Right cardiac atrium (tissue), 5 donors: Measurements from ENCODE around the gene KIF1A. TPM values are rescaled to one million over a fixed set of nuclear protein-coding genes. Genes with fewer than 3 reads are reported as not detected.
A peak's percentile ranks its signal among the peaks of the same experiment; 100 is the strongest.

Experiments
- ATAC-seq, 2 donors: fragments of 200-7000 bp; cut with Tn5 transposase; one replicate each; pipeline versions ENCODE4 v1.8.0 to v1.9.1; 2020; ENCODE audit warnings: moderate library complexity in 2 of 2, mild to moderate bottlenecking in 1 of 2
- DNase-seq, 3 donors: peaks; one replicate each; pipeline ENCODE4 v3.0.0-alpha.2; 2020
- H3K27ac ChIP-seq: one replicate; pipeline ENCODE4 v1.5.1; 2013; ENCODE audit warnings: mild to moderate bottlenecking, low read length, control low read depth, moderate library complexity
- H3K27me3 ChIP-seq: one replicate; pipeline ENCODE4 v1.6.1; 2013; ENCODE audit not compliant: control insufficient read depth, insufficient read depth
- H3K4me1 ChIP-seq: one replicate; pipeline ENCODE4 v1.6.1; 2013; ENCODE audit warnings: low read length; ENCODE audit not compliant: control insufficient read depth, insufficient read depth
- H3K4me3 ChIP-seq: one replicate; pipeline ENCODE4 v1.5.1; 2013; ENCODE audit warnings: low read length, control low read depth
- H3K9me3 ChIP-seq: one replicate; pipeline ENCODE4 v1.6.1; 2013; ENCODE audit warnings: low read length; ENCODE audit not compliant: control insufficient read depth
- WGBS: extraction: QIAGEN DNeasy Blood & Tissue Kit; methylation state at CpG from one replicate; pipeline ENCODE4 v1.1.7; 2013; 5-methylcytosine and 5-hydroxymethylcytosine counted together
- intact Hi-C, 4 donors: fragments of 100-400 bp; cut with DNase I; formaldehyde crosslinking; loops; one replicate each; pipeline versions ENCODE4 v1.11.0 to v1.14.0; 2022 to 2023
- polyA plus RNA-seq: library from polyadenylated mRNA; stranded (reverse); fragments of 200-250 nt; gene quantifications from one replicate; pipeline ENCODE4 v1.2.3, GENCODE V29; 2013
- total RNA-seq, 4 donors: library from RNA; stranded (reverse); fragmentation: NEBNext Ultra II Directional; extraction: Animal tissue kit (Norgen Biotek cat#: 25700); gene quantifications; one replicate each; pipeline ENCODE4 v1.2.1, GENCODE V29; 2021
- donor health status: healthy with polysubstance abuse.
- donor health status: DM: no; HTN: yes; CAD: no.
- donor health status: DM: no; HTN: no; CAD: no.
- donor health status: DM: no; HTN: yes; CAD: no; lungs with severe emphysema.
- donor health status: DM: yes; HTN: yes; CAD: no.

KIF1A gene
- total and polyA plus RNA-seq, 5 donors = 45.3 to 83.0 (median 59.3) TPM

- 80% methylated on average over 21 of the region's 21 CpGs for WGBS
- Histone ChIP-seq H3K4me3 (no peak overlapping the region), H3K9me3 (no peaks in the 10 kb centered on the region), H3K27me3 (no peaks in the 10 kb centered on the region), H3K27ac (no peak overlapping the region), H3K4me1 (no peaks in the 10 kb centered on the region)
- peak in 1 of 3 donors; percentile 39 for DNase-seq
- intact Hi-C loops = loop anchor here in 1 of 4 donors (10.0 kb wide), 2 partner anchors 127 to 357 kb away; no protein-coding TSS in a partner anchor
- ATAC-seq = no peak
Measured at GRCh38 chr2:240857039-240858008, 37.3 kb upstream of the KIF1A start.

DNA sequence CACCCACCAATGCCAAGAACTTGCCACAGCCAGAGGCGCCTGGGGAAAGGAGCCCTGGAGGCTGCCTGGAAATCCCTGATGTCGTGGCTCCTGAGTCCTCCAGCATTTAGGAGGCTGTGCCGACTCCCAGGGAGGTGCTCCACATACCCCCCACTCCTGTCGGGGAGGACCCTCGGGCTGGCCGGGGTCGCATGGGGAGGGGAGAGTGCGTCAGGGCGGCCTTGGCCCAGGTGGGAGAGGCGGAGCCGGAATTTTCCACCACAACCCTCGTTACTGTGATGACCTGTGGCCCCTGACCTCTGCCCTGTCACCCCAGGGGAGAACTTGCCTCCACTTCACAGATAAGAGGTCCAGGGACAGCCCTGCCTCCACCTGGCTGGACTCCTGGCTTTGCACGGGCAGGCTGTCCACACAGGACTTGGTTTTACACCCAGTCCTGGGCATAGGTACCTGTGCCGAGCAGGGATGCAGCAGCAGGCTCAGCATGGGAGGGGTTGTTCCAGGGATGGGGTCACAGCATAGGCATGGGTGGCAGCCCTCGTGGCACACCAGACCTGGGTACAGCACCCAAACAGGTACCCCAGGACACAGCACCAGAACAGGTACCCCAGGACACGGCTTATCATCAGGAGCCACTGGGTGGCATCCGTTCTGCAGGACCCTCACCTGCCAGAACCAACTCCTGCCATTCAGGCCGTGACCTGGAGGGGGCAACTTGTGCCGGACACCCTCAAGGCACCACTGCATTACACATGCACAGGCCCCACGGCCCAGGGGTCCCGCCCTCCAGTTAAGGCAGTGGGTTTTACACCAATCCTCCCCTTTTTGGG, 36.3 kb upstream of the KIF1A start:
- 70% methylated on average over 21 of the region's 21 CpGs for WGBS
- Histone ChIP-seq H3K27ac (no peak overlapping the region), H3K9me3 (no peaks in the 10 kb centered on the region), H3K4me1 (no peaks in the 10 kb centered on the region), H3K27me3 (no peaks in the 10 kb centered on the region), H3K4me3 (no peak overlapping the region)
- DNase-seq (peak in 1 of 3 donors; percentile 46), ATAC-seq (no peak)
- intact Hi-C loops = loop anchor here in 1 of 4 donors (10.0 kb wide), 2 partner anchors 128 to 358 kb away; no protein-coding TSS in a partner anchor

- Histone ChIP-seq H3K27ac (no peak overlapping the region), H3K4me3 (no peak overlapping the region), H3K27me3 (no peaks in the 10 kb centered on the region), H3K9me3 (no peaks in the 10 kb centered on the region), H3K4me1 (no peaks in the 10 kb centered on the region)
- intact Hi-C loops = loop anchor here in 1 of 4 donors (10.0 kb wide), 2 partner anchors 129 to 359 kb away; no protein-coding TSS in a partner anchor
- WGBS = 95% methylated on average over 8 of the region's 8 CpGs
- no peak for DNase-seq
- no peak for ATAC-seq
Measured at GRCh38 chr2:240855670-240856069, 35.7 kb upstream of the KIF1A start.

GRCh38 chr2:240852671-240853314, 32.8 kb upstream of the KIF1A start:
- H3K27ac ChIP-seq = no peak overlapping the region
- WGBS = 86% methylated on average over 15 of the region's 15 CpGs
- DNase-seq (peak in 1 of 3 donors; percentile 31), ATAC-seq (no peak)
- H3K9me3 ChIP-seq = no peaks in the 10 kb centered on the region
- intact Hi-C loops = loop anchor here in 1 of 4 donors (10.0 kb wide), 2 partner anchors 132 to 362 kb away; no protein-coding TSS in a partner anchor
- H3K27me3 ChIP-seq = no peaks in the 10 kb centered on the region
- H3K4me3 ChIP-seq = no peak overlapping the region
- H3K4me1 ChIP-seq = no peaks in the 10 kb centered on the region

DNA sequence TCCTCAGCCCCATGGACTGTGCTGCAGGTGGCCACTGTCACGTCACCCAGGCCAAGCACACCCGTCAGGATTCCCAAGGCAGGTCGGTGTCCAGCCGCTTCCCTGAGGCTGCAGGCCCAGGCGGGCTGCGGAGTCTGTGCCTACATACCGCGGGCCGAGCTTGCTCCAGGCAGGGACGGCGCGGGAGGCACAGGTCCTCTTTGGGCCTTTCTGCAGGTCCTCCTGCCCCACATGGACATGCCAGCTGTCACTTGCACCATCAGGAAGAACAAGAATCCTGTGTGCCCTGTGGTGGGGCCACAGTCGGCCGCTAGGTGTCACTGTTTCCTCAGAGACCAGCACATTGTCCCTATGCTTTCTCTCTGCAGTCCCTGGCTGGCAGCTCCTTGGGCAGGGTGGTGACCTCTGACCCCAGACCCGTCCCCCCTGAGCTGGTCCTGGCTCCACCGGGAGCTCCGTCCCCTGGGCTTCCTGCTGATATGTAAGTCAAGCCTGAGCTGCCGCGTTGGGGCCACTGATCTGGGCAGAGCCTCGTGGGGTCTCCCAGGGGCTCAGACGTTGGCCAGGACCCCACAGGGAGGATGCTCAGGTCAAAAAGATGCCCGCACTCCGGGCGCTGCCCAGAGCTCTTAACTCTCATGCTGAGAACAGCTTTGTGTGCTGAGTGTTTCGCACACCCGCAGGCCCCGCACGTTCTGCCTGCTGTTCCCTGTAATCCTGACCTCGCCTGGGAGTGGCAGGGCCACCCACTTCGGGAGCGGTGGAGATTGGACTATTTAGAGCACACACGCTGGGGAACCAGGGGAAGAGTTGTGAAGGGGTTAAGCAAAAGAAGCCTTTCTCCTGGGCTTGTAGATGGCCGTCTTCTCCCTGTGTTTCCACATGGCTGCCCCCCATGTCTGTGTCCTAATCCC, 31.3 kb upstream of the KIF1A start:
- H3K27me3 ChIP-seq = no peaks in the 10 kb centered on the region
- intact Hi-C loops = loop anchor here in 1 of 4 donors (10.0 kb wide), 2 partner anchors 133 to 363 kb away; no protein-coding TSS in a partner anchor
- H3K4me3 ChIP-seq = no peak overlapping the region
- no peaks in the 10 kb centered on the region for H3K9me3 ChIP-seq
- peak; percentile 90 to 92 for ATAC-seq
- peak; percentile 83 to 95 (median 91) for DNase-seq
- no peak overlapping the region for H3K27ac ChIP-seq
- no peaks in the 10 kb centered on the region for H3K4me1 ChIP-seq
- WGBS = 37% methylated on average over 33 of the region's 33 CpGs

DNA sequence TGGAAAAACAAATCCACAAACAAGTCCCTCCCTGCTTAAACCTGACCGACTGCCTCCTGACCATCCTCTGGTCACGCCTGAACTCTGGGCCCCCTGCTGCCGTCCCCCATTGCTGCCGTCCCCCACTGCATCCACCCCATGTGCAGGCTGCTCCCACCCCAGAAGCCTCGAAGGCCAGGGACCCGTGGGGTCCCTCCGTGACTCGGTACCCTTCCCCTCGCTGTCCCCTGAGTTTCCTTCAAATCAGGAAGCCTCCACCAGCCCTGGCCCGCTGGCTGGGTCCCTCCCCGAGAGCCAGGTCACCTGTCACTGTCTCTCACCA, 30.7 kb upstream of the KIF1A start:
- ATAC-seq (peak; percentile 13 to 14), DNase-seq (no peak)
- H3K27me3 ChIP-seq = no peaks in the 10 kb centered on the region
- no peaks in the 10 kb centered on the region for H3K4me1 ChIP-seq
- H3K4me3 ChIP-seq = no peak overlapping the region
- no peaks in the 10 kb centered on the region for H3K9me3 ChIP-seq
- no peak overlapping the region for H3K27ac ChIP-seq
- intact Hi-C loops = loop anchor here in 1 of 4 donors (10.0 kb wide), 2 partner anchors 134 to 364 kb away; no protein-coding TSS in a partner anchor
- WGBS = 68% methylated on average over 11 of the region's 11 CpGs

DNA sequence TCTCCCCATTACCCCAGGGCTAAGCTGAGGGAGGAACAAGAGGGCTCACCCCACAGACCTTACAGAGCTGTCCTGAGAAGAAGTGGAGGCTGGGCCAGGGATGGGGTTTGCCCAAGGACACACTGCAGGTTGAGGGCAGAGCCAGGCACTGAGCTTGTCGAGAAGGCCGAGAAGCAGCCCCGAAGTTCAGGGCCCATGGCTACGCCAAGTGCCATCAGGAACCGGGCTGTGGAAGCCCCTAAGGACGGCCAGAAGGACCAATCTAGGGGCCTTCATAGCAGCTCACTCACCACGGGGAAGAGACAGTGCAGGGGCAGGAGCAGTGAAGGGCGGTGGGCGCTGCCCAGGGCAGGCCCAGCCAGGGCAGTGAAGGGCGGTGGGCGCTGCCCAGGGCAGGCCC, 30.0 kb upstream of the KIF1A start:
- H3K27ac ChIP-seq = no peak overlapping the region
- no peaks in the 10 kb centered on the region for H3K4me1 ChIP-seq
- H3K4me3 ChIP-seq = no peak overlapping the region
- intact Hi-C loops = loop anchor here in 1 of 4 donors (10.0 kb wide), 2 partner anchors 135 to 365 kb away; no protein-coding TSS in a partner anchor
- WGBS = 85% methylated on average over 11 of the region's 11 CpGs
- peak in 1 of 2 donors; percentile 5 for ATAC-seq
- H3K9me3 ChIP-seq = no peaks in the 10 kb centered on the region
- no peaks in the 10 kb centered on the region for H3K27me3 ChIP-seq
- peak in 1 of 3 donors; percentile 31 for DNase-seq

DNA sequence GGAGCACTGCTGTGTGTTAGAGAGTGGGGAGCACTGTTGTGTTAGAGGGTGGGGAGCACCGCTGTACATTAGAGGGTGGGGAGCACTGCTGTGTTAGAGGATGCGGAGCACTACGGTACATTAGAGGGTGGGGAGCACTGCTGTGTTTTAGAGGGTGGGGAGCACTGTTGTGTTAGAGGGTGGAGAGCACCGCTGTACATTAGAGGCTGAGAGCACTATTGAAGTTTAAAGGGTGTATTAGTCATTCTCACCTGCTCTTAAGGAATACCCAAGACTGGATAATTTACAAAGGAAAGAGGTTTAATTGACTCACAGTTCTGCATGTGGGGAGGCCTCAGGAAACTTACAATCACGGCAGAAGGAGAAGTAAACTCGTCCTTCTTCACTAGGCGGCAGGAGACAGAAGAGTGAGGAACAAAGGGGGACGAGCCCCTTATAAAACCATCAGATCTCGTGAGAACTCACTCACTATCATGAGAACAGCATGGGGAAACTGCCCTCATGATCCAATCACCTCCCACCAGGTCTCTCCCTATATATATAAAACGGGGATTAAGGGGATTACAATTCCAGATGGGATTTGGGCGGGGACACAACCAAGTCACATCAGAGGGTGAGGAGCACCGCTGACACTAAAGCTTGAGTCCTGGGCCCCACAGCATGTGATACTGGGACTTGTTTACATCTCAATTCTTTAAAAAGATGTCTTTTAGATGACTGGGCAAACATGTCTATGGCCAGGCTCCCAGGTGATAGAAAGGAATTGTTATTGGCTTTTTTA, 29.1 kb upstream of the KIF1A start:
- DNase-seq = no peak
- no peaks in the 10 kb centered on the region for H3K9me3 ChIP-seq
- intact Hi-C loops = no loop called here
- H3K27ac ChIP-seq = no peak overlapping the region
- H3K4me1 ChIP-seq = no peaks in the 10 kb centered on the region
- no peak overlapping the region for H3K4me3 ChIP-seq
- 79% methylated on average over 12 of the region's 12 CpGs for WGBS
- H3K27me3 ChIP-seq = no peaks in the 10 kb centered on the region
- ATAC-seq = no peak

GRCh38 chr2:240847817-240848216, 27.8 kb upstream of the KIF1A start:
- intact Hi-C loops = no loop called here

More at GRCh38 chr2:240847817-240848216, 27.8 kb upstream of the KIF1A start:
- Histone ChIP-seq H3K4me1 (no peaks in the 10 kb centered on the region), H3K27me3 (no peaks in the 10 kb centered on the region), H3K27ac (no peak overlapping the region), H3K4me3 (no peak overlapping the region), H3K9me3 (no peaks in the 10 kb centered on the region)
- no peak for ATAC-seq
- 94% methylated on average over 13 of the region's 13 CpGs for WGBS
- no peak for DNase-seq
